Measurements from ENCODE around the gene GSTM2. TPM values are rescaled to one million over a fixed set of nuclear protein-coding genes. Genes with fewer than 3 reads are reported as not detected.

GSTM2 gene
- 2.7 to 4.1 TPM (median 3.4 TPM) in 5 replicates for total RNA-seq (2022; extraction: Qiagen RNA extraction)

DNA sequence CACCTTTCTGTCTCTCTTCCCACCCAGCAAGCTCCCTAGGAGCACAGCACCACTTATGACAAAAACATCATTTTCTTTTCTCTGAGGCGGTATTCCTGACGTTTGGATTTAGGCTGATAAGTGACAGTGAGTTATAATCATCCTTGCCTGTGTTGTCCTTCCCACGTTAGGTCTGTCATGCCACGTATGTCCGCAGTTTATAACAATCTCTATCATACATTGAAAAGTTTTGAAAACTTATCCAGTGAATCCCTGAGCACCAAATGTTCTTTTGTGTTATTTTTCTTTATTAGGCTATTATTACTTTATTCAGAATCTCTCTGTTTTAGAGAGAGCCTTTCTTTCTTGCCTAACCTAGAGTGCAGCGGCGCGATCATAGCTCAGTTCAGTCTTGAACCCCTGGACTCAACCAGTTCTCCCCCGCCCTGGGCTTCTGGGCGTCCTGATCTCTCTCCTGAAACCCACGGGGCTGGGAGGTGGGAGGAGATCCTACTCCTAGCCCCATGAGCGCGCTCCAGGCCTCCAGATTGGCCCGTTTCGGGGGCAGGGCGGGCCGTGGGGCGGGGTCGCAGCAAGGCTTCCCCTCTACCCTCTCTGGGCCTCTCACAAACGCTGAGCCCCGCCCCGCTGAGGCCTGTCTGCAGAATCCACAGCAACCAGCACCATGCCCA is at the start of gene GSTM2:
GSTM2 (plus strand) TSS at position 606 of the 671 bp plus-strand sequence; CDS start at position 665, 59 bp downstream.

DNA sequence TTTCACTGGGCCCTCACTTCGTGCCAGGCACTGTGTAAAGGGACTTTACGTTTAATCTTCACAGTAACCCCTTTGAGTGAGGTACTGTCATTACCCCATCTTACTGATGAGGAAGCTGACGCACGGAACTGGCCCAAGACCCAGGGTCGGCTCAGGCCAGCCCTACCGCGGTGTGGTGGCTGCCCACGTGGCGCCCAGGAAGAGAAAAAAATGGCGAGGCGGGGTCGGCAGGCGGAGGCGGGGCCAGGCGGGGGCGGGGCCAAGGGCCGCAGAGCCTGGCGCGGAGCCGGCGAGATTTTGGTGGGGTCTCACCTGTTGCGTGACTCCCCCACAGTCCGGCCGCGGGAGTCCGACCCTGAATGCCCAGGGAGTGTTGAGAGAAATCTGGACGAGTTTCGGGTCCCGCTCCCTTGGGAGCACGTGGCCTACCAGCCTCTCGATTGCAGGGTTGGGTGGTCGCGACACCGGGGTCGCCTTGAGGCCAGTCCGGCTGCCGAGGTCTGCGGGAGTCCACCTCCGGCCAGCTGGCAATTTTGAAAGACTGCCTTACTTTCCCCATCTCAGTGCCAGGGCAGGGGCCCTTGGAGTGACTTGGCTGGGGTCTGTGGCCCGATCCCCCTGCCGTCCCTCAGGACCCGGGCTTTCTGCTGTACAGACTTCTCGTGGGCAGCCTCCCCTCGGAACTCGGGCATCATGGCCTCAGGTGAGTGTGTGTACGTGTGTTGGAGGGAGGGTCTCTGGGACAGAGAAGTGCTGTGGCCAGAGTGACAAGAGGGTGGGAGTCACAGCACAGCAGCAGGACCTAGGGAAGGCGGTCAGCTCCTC is 48.1 kb upstream of the GSTM2 start, which contains the start of the genes AMPD2 and GNAT2:
AMPD2 (plus strand) TSS at position 262 of the 825 bp plus-strand sequence. CDS start 1,339 bp downstream, outside the sequence.
GNAT2 (minus strand) TSS at position 41 of the 825 bp plus-strand sequence. CDS start 6,746 bp downstream, outside the sequence.

DNA sequence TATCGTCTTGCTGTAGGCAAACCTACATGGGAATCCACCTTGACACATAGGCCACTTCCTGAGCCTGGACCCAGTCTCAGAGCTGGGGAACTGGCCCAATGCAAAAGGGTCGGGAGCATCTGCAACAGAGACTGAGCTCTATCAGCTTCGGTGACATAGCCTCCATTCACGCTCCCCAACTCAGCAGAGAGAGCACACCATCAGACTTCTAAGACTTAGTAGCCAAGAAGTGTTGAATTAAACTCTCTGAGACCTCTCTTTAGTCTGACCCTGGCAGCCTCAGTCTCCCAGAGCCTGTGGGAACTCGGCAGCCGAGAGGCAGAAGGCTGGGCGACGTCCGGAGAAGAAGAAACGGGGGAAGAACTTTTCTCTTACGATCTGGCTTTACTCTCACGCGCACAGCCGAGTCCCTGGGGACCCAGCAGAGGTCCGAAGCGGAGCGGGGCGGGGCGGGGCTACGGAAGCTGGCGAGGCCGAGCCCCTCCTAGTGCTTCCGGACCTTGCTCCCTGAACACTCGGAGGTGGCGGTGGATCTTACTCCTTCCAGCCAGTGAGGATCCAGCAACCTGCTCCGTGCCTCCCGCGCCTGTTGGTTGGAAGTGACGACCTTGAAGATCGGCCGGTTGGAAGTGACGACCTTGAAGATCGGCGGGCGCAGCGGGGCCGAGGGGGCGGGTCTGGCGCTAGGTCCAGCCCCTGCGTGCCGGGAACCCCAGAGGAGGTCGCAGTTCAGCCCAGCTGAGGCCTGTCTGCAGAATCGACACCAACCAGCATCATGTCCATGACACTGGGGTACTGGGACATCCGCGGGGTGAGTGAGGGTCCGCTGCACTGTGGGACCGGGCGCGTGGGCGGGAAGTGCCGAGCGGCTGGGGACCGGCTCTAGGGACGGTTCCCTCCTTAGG is 12.0 kb upstream of the GSTM2 start, which contains the start of gene GSTM4:
GSTM4 (plus strand) TSS at position 485 of the 905 bp plus-strand sequence; CDS start at position 776, 291 bp downstream.

DNA sequence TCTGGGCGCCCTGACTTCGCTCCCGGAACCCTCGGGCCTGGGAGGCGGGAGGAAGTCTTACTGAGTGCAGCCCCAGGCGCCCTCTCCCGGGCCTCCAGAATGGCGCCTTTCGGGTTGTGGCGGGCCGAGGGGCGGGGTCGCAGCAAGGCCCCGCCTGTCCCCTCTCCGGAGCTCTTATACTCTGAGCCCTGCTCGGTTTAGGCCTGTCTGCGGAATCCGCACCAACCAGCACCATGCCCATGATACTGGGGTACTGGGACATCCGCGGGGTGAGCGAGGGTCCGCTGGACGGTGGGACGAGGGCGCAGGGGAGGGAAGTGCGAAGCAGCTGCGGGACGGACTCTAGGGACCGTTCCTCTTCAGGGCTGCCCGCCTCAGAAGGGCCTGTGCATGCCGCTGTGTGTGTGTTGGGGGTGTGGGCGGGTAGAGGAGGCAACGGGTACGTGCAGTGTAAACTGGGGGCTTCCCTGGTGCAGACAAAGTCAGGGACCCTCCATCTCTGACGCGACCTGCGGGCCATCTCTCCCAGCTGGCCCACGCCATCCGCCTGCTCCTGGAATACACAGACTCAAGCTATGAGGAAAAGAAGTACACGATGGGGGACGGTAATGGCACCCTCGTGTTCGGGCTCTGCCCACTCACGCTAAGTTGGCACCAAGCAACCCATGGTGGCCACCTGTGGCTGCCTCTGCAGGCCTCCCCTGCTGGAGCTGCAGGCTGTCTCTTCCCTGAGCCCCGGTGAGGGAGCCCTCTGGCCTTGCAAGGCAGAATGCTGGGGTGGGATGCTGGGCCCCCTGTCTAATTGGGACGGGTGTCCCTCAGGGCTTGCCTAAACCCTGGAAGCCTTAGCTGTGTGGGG is 20.0 kb downstream of the GSTM2 start, which contains the start of gene GSTM1:
GSTM1 (plus strand) TSS at position 177 of the 859 bp plus-strand sequence; CDS start at position 234, 57 bp downstream.

DNA sequence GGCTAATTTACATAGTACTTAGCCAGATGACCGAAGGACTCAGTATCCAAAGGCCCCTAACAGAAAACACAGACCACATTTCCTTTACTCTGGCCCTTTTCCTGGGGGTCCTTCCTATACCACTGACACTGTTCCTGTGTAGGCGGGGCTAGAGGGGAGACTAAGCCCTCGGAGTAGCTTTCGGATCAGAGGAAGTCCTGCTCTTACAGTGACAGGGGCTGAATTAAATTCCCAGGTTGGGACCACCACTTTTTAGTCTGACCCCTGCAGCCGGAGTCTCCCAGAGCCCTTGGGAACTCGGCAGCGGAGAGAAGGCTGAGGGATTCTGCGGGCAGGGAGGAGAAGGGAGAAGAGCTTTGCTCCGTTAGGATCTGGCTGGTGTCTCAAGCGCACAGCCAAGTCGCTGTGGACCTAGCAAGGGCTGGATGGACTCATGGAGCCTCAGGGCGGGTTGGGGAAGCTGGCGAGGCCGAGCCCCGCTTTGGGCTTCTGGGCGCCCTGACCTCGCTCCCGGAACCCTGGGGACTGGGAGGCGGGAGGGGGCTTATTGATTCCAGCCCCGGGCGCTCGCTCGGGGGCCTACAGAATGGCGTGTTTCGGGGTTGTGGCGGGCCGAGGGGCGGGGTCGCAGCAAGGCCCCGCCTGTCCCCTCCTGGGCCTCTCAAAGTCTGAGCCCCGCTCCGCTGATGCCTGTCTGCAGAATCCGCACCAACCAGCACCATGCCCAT is 43.9 kb downstream of the GSTM2 start, which contains the start of gene GSTM5:
GSTM5 (plus strand) TSS at position 659 of the 728 bp plus-strand sequence; CDS start at position 721, 62 bp downstream.

Other genes starting within 250 kb of the GSTM2 start
- gene PSMA5, start 241.6 kb upstream of the GSTM2 start, total RNA-seq (2022; extraction: Qiagen RNA extraction), result 98.1 to 109 TPM (median 102 TPM) in 5 replicates
- gene SYPL2, start 201.5 kb upstream of the GSTM2 start, total RNA-seq (2022; extraction: Qiagen RNA extraction), result 0.05 to 0.13 TPM (median 0.08 TPM) in 5 replicates
- gene ATXN7L2, start 184.2 kb upstream of the GSTM2 start, total RNA-seq (2022; extraction: Qiagen RNA extraction), result 1.2 to 2.8 TPM (median 2.2 TPM) in 5 replicates
- gene CYB561D1, start 174.0 kb upstream of the GSTM2 start, total RNA-seq (2022; extraction: Qiagen RNA extraction), result 4.1 to 4.2 TPM (median 4.2 TPM) in 5 replicates
- gene AMIGO1, start 158.3 kb upstream of the GSTM2 start, total RNA-seq (2022; extraction: Qiagen RNA extraction), result 1.0 to 1.4 TPM (median 1.3 TPM) in 5 replicates
- gene GPR61, start 128.2 kb upstream of the GSTM2 start, total RNA-seq (2022; extraction: Qiagen RNA extraction), result 0.06 TPM in 1 of 5 replicates, not detected in the others
- gene GNAI3, start 119.4 kb upstream of the GSTM2 start, total RNA-seq (2022; extraction: Qiagen RNA extraction), result 4.5 to 5.9 TPM (median 5.1 TPM) in 5 replicates
- gene GNAT2, start 48.4 kb upstream of the GSTM2 start, total RNA-seq (2022; extraction: Qiagen RNA extraction), result 0.07 to 0.10 TPM in 2 of 5 replicates, not detected in the others
- 19.2 to 23.8 TPM (median 21.5 TPM) in 5 replicates for gene AMPD2, start 48.2 kb upstream of the GSTM2 start, total RNA-seq (2022; extraction: Qiagen RNA extraction)
- 8.4 to 10.5 TPM (median 9.3 TPM) in 5 replicates for gene GSTM4, start 12.0 kb upstream of the GSTM2 start, total RNA-seq (2022; extraction: Qiagen RNA extraction)
- gene GSTM1, start 19.8 kb downstream of the GSTM2 start, total RNA-seq (2022; extraction: Qiagen RNA extraction), result not detected in 5 replicates
- gene GSTM5, start 44.2 kb downstream of the GSTM2 start, total RNA-seq (2022; extraction: Qiagen RNA extraction), result not detected in 5 replicates
- 22.7 to 32.0 TPM (median 24.0 TPM) in 5 replicates for gene GSTM3, start 73.0 kb downstream of the GSTM2 start, total RNA-seq (2022; extraction: Qiagen RNA extraction)
- gene EPS8L3, start 95.9 kb downstream of the GSTM2 start, total RNA-seq (2022; extraction: Qiagen RNA extraction), result 0.59 to 0.79 TPM (median 0.76 TPM) in 5 replicates
- gene CSF1, start 242.8 kb downstream of the GSTM2 start, total RNA-seq (2022; extraction: Qiagen RNA extraction), result 14.3 to 17.0 TPM (median 16.7 TPM) in 5 replicates

Measured in A549 treated with AZD2906 at 1 μM for 4 hours (cell line).